ENCODE measurements around the gene KCNJ15. TPM values are rescaled to one million over a fixed set of nuclear protein-coding genes. Genes with fewer than 3 reads are reported as not detected.

The KCNJ15 gene
- total RNA-seq, 1 experiment from 2014 or later = not detected

- Histone ChIP-seq H3K27me3 (peaks cover 6% of the 10 kb centered on the region; the same call in 1 of the 2 replicates), H3K36me3 (no peaks in the 10 kb centered on the region), H3K4me3 (no peak overlapping the region), H3K9me3 (no peaks in the 10 kb centered on the region)
- DNase-seq = peak; percentile 64
Observed at GRCh38 chr21:38258521-38259485, 2.0 kb downstream of the KCNJ15 start.

GRCh38 chr21:38259665-38260064 is 2.9 kb downstream of the KCNJ15 start:
- no peaks in the 10 kb centered on the region for H3K9me3 ChIP-seq
- no peak for DNase-seq
- H3K4me3 ChIP-seq = no peak overlapping the region
- H3K36me3 ChIP-seq = no peaks in the 10 kb centered on the region
- peaks cover 6% of the 10 kb centered on the region; the same call in 1 of the 2 replicates for H3K27me3 ChIP-seq

GRCh38 chr21:38260426-38260825 is 3.6 kb downstream of the KCNJ15 start:
- peaks cover 6% of the 10 kb centered on the region; the same call in 1 of the 2 replicates for H3K27me3 ChIP-seq
- H3K36me3 ChIP-seq = no peaks in the 10 kb centered on the region
- DNase-seq = no peak
- no peak overlapping the region for H3K4me3 ChIP-seq
- H3K9me3 ChIP-seq = no peaks in the 10 kb centered on the region

- H3K4me3 ChIP-seq = no peak overlapping the region
- DNase-seq = no peak
- no peaks in the 10 kb centered on the region for H3K36me3 ChIP-seq
- H3K27me3 ChIP-seq = peaks cover 6% of the 10 kb centered on the region; the same call in 1 of the 2 replicates
- no peaks in the 10 kb centered on the region for H3K9me3 ChIP-seq
Observed at GRCh38 chr21:38261851-38262250, 5.1 kb downstream of the KCNJ15 start.

GRCh38 chr21:38263493-38263892 is 6.7 kb downstream of the KCNJ15 start:
- no peaks in the 10 kb centered on the region for H3K9me3 ChIP-seq
- peak; percentile 60 for DNase-seq
- H3K4me3 ChIP-seq = no peak overlapping the region
- no peaks in the 10 kb centered on the region for H3K27me3 ChIP-seq
- no peaks in the 10 kb centered on the region for H3K36me3 ChIP-seq

- H3K9me3 ChIP-seq = no peaks in the 10 kb centered on the region
- H3K4me3 ChIP-seq = no peak overlapping the region
- no peaks in the 10 kb centered on the region for H3K27me3 ChIP-seq
- no peaks in the 10 kb centered on the region for H3K36me3 ChIP-seq
- DNase-seq = no peak
Observed at GRCh38 chr21:38264571-38264970, 7.8 kb downstream of the KCNJ15 start.

GRCh38 chr21:38265166-38265565 is 8.4 kb downstream of the KCNJ15 start:
- no peak for DNase-seq
- no peaks in the 10 kb centered on the region for H3K27me3 ChIP-seq
- no peaks in the 10 kb centered on the region for H3K9me3 ChIP-seq
- H3K36me3 ChIP-seq = no peaks in the 10 kb centered on the region
- no peak overlapping the region for H3K4me3 ChIP-seq

- Histone ChIP-seq H3K27me3 (no peaks in the 10 kb centered on the region), H3K36me3 (no peaks in the 10 kb centered on the region), H3K9me3 (no peaks in the 10 kb centered on the region), H3K4me3 (no peak overlapping the region)
- DNase-seq = peak; percentile 44
Observed at GRCh38 chr21:38266732-38267131, 9.9 kb downstream of the KCNJ15 start.

GRCh38 chr21:38267136-38267755 is 10.5 kb downstream of the KCNJ15 start:
- Histone ChIP-seq H3K4me3 (no peak overlapping the region), H3K9me3 (no peaks in the 10 kb centered on the region), H3K36me3 (no peaks in the 10 kb centered on the region), H3K27me3 (no peaks in the 10 kb centered on the region)
- DNase-seq = peak; percentile 21

- no peak for DNase-seq
- Histone ChIP-seq H3K27me3 (no peaks in the 10 kb centered on the region), H3K4me3 (no peak overlapping the region), H3K9me3 (no peaks in the 10 kb centered on the region), H3K36me3 (no peaks in the 10 kb centered on the region)
Observed at GRCh38 chr21:38267991-38268863, 11.4 kb downstream of the KCNJ15 start.

GRCh38 chr21:38268864-38269575 is 12.2 kb downstream of the KCNJ15 start:
- no peak for DNase-seq
- Histone ChIP-seq H3K36me3 (no peaks in the 10 kb centered on the region), H3K4me3 (no peak overlapping the region), H3K9me3 (no peaks in the 10 kb centered on the region), H3K27me3 (no peaks in the 10 kb centered on the region)

- Histone ChIP-seq H3K36me3 (no peaks in the 10 kb centered on the region), H3K4me3 (no peak overlapping the region), H3K27me3 (no peaks in the 10 kb centered on the region), H3K9me3 (no peaks in the 10 kb centered on the region)
- no peak for DNase-seq
Observed at GRCh38 chr21:38269576-38269936, 12.8 kb downstream of the KCNJ15 start.

- Histone ChIP-seq H3K27me3 (no peaks in the 10 kb centered on the region), H3K4me3 (no peak overlapping the region), H3K9me3 (no peaks in the 10 kb centered on the region; the same call in 1 of the 2 replicates), H3K36me3 (no peaks in the 10 kb centered on the region)
- DNase-seq = no peak
Observed at GRCh38 chr21:38272215-38272614, 15.4 kb downstream of the KCNJ15 start.

GRCh38 chr21:38273745-38274542 is 17.2 kb downstream of the KCNJ15 start:
- Histone ChIP-seq H3K36me3 (no peaks in the 10 kb centered on the region), H3K4me3 (no peak overlapping the region), H3K9me3 (no peaks in the 10 kb centered on the region; the same call in 1 of the 2 replicates), H3K27me3 (no peaks in the 10 kb centered on the region)
- DNase-seq = no peak

- Histone ChIP-seq H3K27me3 (no peaks in the 10 kb centered on the region), H3K36me3 (no peaks in the 10 kb centered on the region), H3K9me3 (no peaks in the 10 kb centered on the region; the same call in 1 of the 2 replicates), H3K4me3 (no peak overlapping the region)
- peak; percentile 87 for DNase-seq
Observed at GRCh38 chr21:38277501-38278131, 20.8 kb downstream of the KCNJ15 start.
